SK-N-SH (cell line): ENCODE measurements around the gene ARL8A. TPM values are rescaled to one million over a fixed set of nuclear protein-coding genes. Genes with fewer than 3 reads are reported as not detected.

Experiments
- CTCF ChIA-PET: fragments of 300-600, 350-600 bp; formaldehyde crosslinking; extraction: SDS; loops from one replicate; lab custom pipeline; 2021; lab: Yijun Ruan, JAX
- POLR2A ChIA-PET: fragments of 350-600 bp; sonication (Branson Sonifier 250); formaldehyde crosslinking; extraction: SDS; loops from one replicate; lab custom pipeline; 2020; ENCODE audit warnings: antibody characterized with exemption, inconsistent platforms; lab: Yijun Ruan, JAX
- DNase-seq: peaks from one replicate; pipeline ENCODE4 v3.0.0; 2012
- H2AFZ ChIP-seq: fragments of 200-600 bp; sonication (generic); 2 replicates; pipeline ENCODE4 v1.8.1; 2016; ENCODE audit warnings: antibody characterized with exemption, mild to moderate bottlenecking, low read depth
- H3F3A ChIP-seq: fragments of 200-600 bp; sonication (generic); replicated peaks from 2 replicates; pipeline ENCODE3; 2016; ENCODE audit warnings: antibody characterized with exemption, mild to moderate bottlenecking; ENCODE audit not compliant: insufficient read depth
- H3K27ac ChIP-seq, 2 experiments: fragments of 200-500 bp in 1 of 2; fragments of 200-600 bp in 1 of 2; sonication (Bioruptor generic) in 1 of 2; sonication (generic), shearing (Covaris generic) in 1 of 2; 2 replicates each; pipeline versions ENCODE4 v1.5.1 to v1.6.1; 2014 to 2016; ENCODE audit warnings: low read depth in 2 of 2, inconsistent platforms in 1 of 2, low read length in 1 of 2, mild to moderate bottlenecking in 1 of 2, mixed read lengths in 1 of 2
- H3K27me3 ChIP-seq: fragments of 200-600 bp; sonication (generic), shearing (Covaris generic); 2 replicates; pipeline ENCODE4 v1.6.1; 2016; ENCODE audit warnings: mixed run types; ENCODE audit not compliant: insufficient read depth
- H3K36me3 ChIP-seq, 2 experiments: fragments of 200-500 bp in 1 of 2; fragments of 200-600 bp in 1 of 2; sonication (Bioruptor generic) in 1 of 2; sonication (generic) in 1 of 2; replicated peaks in 1 of 2; 2 replicates each; pipeline versions ENCODE3 to v1.5.1; 2014 to 2016; ENCODE audit warnings: low read length in 1 of 2, mild to moderate bottlenecking in 1 of 2; ENCODE audit not compliant: insufficient read depth in 2 of 2, control insufficient read depth in 1 of 2
- H3K4me1 ChIP-seq, 2 experiments: fragments of 200-500 bp in 1 of 2; fragments of 200-600 bp in 1 of 2; sonication (Bioruptor generic) in 1 of 2; sonication (generic), shearing (Covaris generic) in 1 of 2; 2 replicates each; pipeline versions ENCODE4 v1.5.1 to v1.6.1; 2014 to 2016; ENCODE audit warnings: low read depth in 1 of 2, low read length in 1 of 2, mixed run types in 1 of 2; ENCODE audit not compliant: insufficient read depth in 2 of 2, control insufficient read depth in 1 of 2
- H3K4me2 ChIP-seq: fragments of 200-600 bp; sonication (generic), shearing (Covaris generic); 2 replicates; pipeline ENCODE4 v1.6.1; 2017; ENCODE audit warnings: mixed run types
- H3K4me3 ChIP-seq, 2 experiments: fragments of 200-500 bp in 1 of 2; fragments of 200-600 bp in 1 of 2; sonication (Bioruptor generic) in 1 of 2; sonication (generic), shearing (Covaris generic) in 1 of 2; 2 replicates each; pipeline versions ENCODE4 v1.5.1 to v1.8.1; 2014 to 2016; ENCODE audit warnings: low read depth in 2 of 2, inconsistent platforms in 1 of 2, low read length in 1 of 2, mild to moderate bottlenecking in 1 of 2, mixed read lengths in 1 of 2, moderate library complexity in 1 of 2
- H3K79me2 ChIP-seq: fragments of 200-600 bp; sonication (generic); 2 replicates; pipeline ENCODE4 v1.8.1; 2017; ENCODE audit warnings: mild to moderate bottlenecking; ENCODE audit not compliant: insufficient read depth
- H3K9ac ChIP-seq: fragments of 200-600 bp; sonication (generic); 2 replicates; pipeline ENCODE4 v1.6.1; 2017; ENCODE audit warnings: mixed run types
- H3K9me2 ChIP-seq: fragments of 200-600 bp; sonication (generic); 2 replicates; pipeline ENCODE4 v1.6.1; 2017; ENCODE audit warnings: mixed run types
- H3K9me3 ChIP-seq: fragments of 200-600 bp; sonication (generic); 2 replicates; pipeline ENCODE4 v1.6.1; 2017; ENCODE audit warnings: mixed run types, mild to moderate bottlenecking, moderate library complexity
- H4K20me1 ChIP-seq: fragments of 200-600 bp; sonication (generic); 2 replicates; pipeline ENCODE4 v1.6.1; 2017; ENCODE audit warnings: mild to moderate bottlenecking, mixed run types; ENCODE audit not compliant: insufficient read depth
- CHD2 ChIP-seq: fragments of 150-350 bp; IDR thresholded peaks from 2 replicates; pipeline ENCODE4 v1.6.1; 2018; ENCODE audit warnings: low read length; ENCODE audit not compliant: partially characterized antibody
- CTCF ChIP-seq: fragments of 200-600 bp; sonication (generic); IDR thresholded peaks from 2 replicates; pipeline ENCODE4 v1.6.1; 2017; ENCODE audit warnings: antibody characterized with exemption, mild to moderate bottlenecking, moderate library complexity
- MAX ChIP-seq: IDR thresholded peaks from 2 replicates; pipeline ENCODE4 v1.4.0; 2012; ENCODE audit warnings: low read depth
- RAD21 ChIP-seq: IDR thresholded peaks from 2 replicates; pipeline ENCODE4 v1.6.1; 2012; ENCODE audit warnings: mild to moderate bottlenecking, low read length
- WGBS: methylation state at CpG from one replicate; pipeline ENCODE4 v1.1.6; 2017; ENCODE audit warnings: low lambda C conversion rate; 5-methylcytosine and 5-hydroxymethylcytosine counted together
- polyA plus RNA-seq, 3 experiments: library from polyadenylated mRNA; depleted of rRNA; stranded (reverse); fragments of >200 nt; gene quantifications; 2 replicates each; pipeline ENCODE4 v1.2.3, GENCODE V29; 2012
- TF ChIP-seq, protein P1 (sequence below): IDR thresholded peaks from 2 replicates; pipeline ENCODE4 v1.4.0; 2012; ENCODE audit warnings: low read depth, borderline replicate concordance
- TF ChIP-seq, protein P2 (sequence below): IDR thresholded peaks from 2 replicates; pipeline ENCODE4 v1.6.1; 2012; ENCODE audit warnings: mild to moderate bottlenecking, low read depth, low read length, moderate library complexity

Gene ARL8A
- polyA plus RNA-seq, 1 of the 3 experiments (the other 2 are of a cell fraction), result 66.9 TPM

- WGBS, result 77% methylated on average over 10 of the region's 13 CpGs
- H3K9me2 ChIP-seq, result no peaks in the 10 kb centered on the region
- no peaks in the 10 kb centered on the region for H3F3A ChIP-seq
- TF ChIP-seq, protein P1, sequence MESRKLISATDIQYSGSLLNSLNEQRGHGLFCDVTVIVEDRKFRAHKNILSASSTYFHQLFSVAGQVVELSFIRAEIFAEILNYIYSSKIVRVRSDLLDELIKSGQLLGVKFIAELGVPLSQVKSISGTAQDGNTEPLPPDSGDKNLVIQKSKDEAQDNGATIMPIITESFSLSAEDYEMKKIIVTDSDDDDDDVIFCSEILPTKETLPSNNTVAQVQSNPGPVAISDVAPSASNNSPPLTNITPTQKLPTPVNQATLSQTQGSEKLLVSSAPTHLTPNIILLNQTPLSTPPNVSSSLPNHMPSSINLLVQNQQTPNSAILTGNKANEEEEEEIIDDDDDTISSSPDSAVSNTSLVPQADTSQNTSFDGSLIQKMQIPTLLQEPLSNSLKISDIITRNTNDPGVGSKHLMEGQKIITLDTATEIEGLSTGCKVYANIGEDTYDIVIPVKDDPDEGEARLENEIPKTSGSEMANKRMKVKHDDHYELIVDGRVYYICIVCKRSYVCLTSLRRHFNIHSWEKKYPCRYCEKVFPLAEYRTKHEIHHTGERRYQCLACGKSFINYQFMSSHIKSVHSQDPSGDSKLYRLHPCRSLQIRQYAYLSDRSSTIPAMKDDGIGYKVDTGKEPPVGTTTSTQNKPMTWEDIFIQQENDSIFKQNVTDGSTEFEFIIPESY, result no peak
- H3K9me3 ChIP-seq, result no peaks in the 10 kb centered on the region
- H4K20me1 ChIP-seq, result no peaks in the 10 kb centered on the region
- no peaks in the 10 kb centered on the region for H3K79me2 ChIP-seq
- ChIA-PET CTCF (interaction anchor here (0.6 to 5.7 kb wide), 6 partner anchors 12 to 108 kb away, joined by 3 to 52 read pairs (median 4); partner anchors contain the start of gene GPR37L1), POLR2A (no interaction called here)
- no peak overlapping the region for H3K27ac ChIP-seq
- no peak for DNase-seq
- H3K4me1 ChIP-seq, result peaks cover 2 to 14% of the 10 kb centered on the region in 2 experiments; a peak in 2 of 4 replicates
- H3K4me2 ChIP-seq, result no peak overlapping the region
- no peaks in the 10 kb centered on the region for H3K36me3 ChIP-seq
- no peaks in the 10 kb centered on the region for H3K27me3 ChIP-seq
- no peak overlapping the region for H3K4me3 ChIP-seq
- H2AFZ ChIP-seq, result no peak overlapping the region
- H3K9ac ChIP-seq, result no peak overlapping the region
These were observed 36.5 kb downstream of the ARL8A start for GRCh38 chr1:202107801-202108731.

DNA sequence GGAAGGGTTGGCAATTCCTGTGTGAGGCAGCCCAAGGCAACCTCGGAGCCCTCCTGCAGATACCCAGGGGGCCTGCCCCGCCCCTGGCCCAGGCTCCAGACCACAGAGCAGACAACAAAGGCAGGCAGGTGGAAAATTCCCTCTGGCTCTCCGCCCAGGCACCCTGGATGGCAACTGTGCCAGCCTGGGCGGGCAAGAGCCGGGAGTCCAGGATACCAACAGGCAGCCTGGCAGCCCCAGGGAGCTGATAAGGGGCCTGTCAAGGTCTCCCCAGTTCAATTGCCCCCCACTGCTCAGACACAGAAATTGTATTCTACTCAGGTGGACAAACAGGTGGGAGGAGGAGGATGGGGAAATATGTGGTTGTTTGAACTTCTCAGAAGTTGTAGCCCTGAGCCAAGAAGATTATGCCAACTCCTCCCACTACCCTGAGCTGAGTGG is 37.2 kb downstream of the ARL8A start:
- no peaks in the 10 kb centered on the region for H4K20me1 ChIP-seq
- WGBS, result no CpG with 5 or more reads among the region's 5 CpGs
- TF ChIP-seq RAD21, result no peak
- TF ChIP-seq, protein P2, sequence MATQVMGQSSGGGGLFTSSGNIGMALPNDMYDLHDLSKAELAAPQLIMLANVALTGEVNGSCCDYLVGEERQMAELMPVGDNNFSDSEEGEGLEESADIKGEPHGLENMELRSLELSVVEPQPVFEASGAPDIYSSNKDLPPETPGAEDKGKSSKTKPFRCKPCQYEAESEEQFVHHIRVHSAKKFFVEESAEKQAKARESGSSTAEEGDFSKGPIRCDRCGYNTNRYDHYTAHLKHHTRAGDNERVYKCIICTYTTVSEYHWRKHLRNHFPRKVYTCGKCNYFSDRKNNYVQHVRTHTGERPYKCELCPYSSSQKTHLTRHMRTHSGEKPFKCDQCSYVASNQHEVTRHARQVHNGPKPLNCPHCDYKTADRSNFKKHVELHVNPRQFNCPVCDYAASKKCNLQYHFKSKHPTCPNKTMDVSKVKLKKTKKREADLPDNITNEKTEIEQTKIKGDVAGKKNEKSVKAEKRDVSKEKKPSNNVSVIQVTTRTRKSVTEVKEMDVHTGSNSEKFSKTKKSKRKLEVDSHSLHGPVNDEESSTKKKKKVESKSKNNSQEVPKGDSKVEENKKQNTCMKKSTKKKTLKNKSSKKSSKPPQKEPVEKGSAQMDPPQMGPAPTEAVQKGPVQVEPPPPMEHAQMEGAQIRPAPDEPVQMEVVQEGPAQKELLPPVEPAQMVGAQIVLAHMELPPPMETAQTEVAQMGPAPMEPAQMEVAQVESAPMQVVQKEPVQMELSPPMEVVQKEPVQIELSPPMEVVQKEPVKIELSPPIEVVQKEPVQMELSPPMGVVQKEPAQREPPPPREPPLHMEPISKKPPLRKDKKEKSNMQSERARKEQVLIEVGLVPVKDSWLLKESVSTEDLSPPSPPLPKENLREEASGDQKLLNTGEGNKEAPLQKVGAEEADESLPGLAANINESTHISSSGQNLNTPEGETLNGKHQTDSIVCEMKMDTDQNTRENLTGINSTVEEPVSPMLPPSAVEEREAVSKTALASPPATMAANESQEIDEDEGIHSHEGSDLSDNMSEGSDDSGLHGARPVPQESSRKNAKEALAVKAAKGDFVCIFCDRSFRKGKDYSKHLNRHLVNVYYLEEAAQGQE, result no peak
- TF ChIP-seq CHD2, result no peak
- no peak for TF ChIP-seq MAX
- TF ChIP-seq CTCF, result no peak
- TF ChIP-seq, all 33 proteins: peak for 0
- H3K4me2 ChIP-seq, result no peak overlapping the region
- no peaks in the 10 kb centered on the region for H3K9me2 ChIP-seq
- no peak overlapping the region for H3K9ac ChIP-seq
- H3K36me3 ChIP-seq, result no peaks in the 10 kb centered on the region
- DNase-seq, result no peak
- POLR2A ChIA-PET, result no interaction called here
- CTCF ChIA-PET, result interaction anchor here (1.0 to 5.7 kb wide), 6 partner anchors 13 to 108 kb away, joined by 3 to 52 read pairs (median 7); partner anchors contain the start of genes ELF3 and GPR37L1
- peaks cover 0 to 10% of the 10 kb centered on the region in 2 experiments; a peak in 1 of 4 replicates for H3K4me1 ChIP-seq
- H3K27me3 ChIP-seq, result no peaks in the 10 kb centered on the region
- no peak overlapping the region for H3K27ac ChIP-seq
- H3K9me3 ChIP-seq, result no peaks in the 10 kb centered on the region
- no peaks in the 10 kb centered on the region for H3K79me2 ChIP-seq
- H3F3A ChIP-seq, result no peaks in the 10 kb centered on the region
- H2AFZ ChIP-seq, result no peak overlapping the region
- H3K4me3 ChIP-seq, result no peak overlapping the region
